Activated gamma-delta T cell treated with Interleukin-2 at 50 U/mL for 16 hours (primary cell): Measurements from ENCODE around the gene CACNG4.
"Not testable (repeated sequence)": the region's sequence is repeated elsewhere in the genome, so short reads cannot be mapped to it uniquely, and the experiment has no call there.

Experiments
- DNase-seq: peaks from one replicate; pipeline ENCODE4 v3.0.0-alpha.2; 2020

The CACNG4 gene

GRCh38 chr17:66964930-66965800 is 658 bp downstream of the CACNG4 start:
- DNase-seq = no peak

- DNase-seq = no peak
Observed at GRCh38 chr17:66965801-66966262, 1.3 kb downstream of the CACNG4 start.

GRCh38 chr17:66966298-66966697 is 1.8 kb downstream of the CACNG4 start:
- DNase-seq = no peak

GRCh38 chr17:66966704-66967418 is 2.4 kb downstream of the CACNG4 start:
- no peak for DNase-seq

GRCh38 chr17:66967837-66968543 is 3.5 kb downstream of the CACNG4 start:
- no peak for DNase-seq

- no peak for DNase-seq
Observed at GRCh38 chr17:66968916-66969315, 4.4 kb downstream of the CACNG4 start.

GRCh38 chr17:66970140-66970539 is 5.6 kb downstream of the CACNG4 start:
- DNase-seq = no peak

GRCh38 chr17:66970797-66971196 is 6.3 kb downstream of the CACNG4 start:
- no peak for DNase-seq

- DNase-seq = no peak
Observed at GRCh38 chr17:66971264-66971663, 6.8 kb downstream of the CACNG4 start.

- DNase-seq = no peak
Observed at GRCh38 chr17:66971730-66972441, 7.4 kb downstream of the CACNG4 start.

GRCh38 chr17:66972442-66972830 is 7.9 kb downstream of the CACNG4 start:
- DNase-seq = not testable (repeated sequence)

GRCh38 chr17:66975188-66975587 is 10.7 kb downstream of the CACNG4 start:
- DNase-seq = no peak

- DNase-seq = no peak
Observed at GRCh38 chr17:66975614-66976378, 11.3 kb downstream of the CACNG4 start.

- DNase-seq = no peak
Observed at GRCh38 chr17:66976379-66976663, 11.8 kb downstream of the CACNG4 start.

- DNase-seq = no peak
Observed at GRCh38 chr17:66976781-66977201, 12.3 kb downstream of the CACNG4 start.

- DNase-seq = no peak
Observed at GRCh38 chr17:66978514-66979061, 14.1 kb downstream of the CACNG4 start.

GRCh38 chr17:66980896-66981295 is 16.4 kb downstream of the CACNG4 start:
- DNase-seq = no peak

GRCh38 chr17:66981983-66982508 is 17.5 kb downstream of the CACNG4 start:
- DNase-seq = no peak

- DNase-seq = no peak
Observed at GRCh38 chr17:66983414-66984021, 19.0 kb downstream of the CACNG4 start.

- DNase-seq = no peak
Observed at GRCh38 chr17:66984730-66985129, 20.2 kb downstream of the CACNG4 start.
